GM19397 (cell line): ENCODE data around the gene REV3L.
"Not testable (repeated sequence)": the region's sequence is repeated elsewhere in the genome, so short reads cannot be mapped to it uniquely, and the experiment has no call there.

Experiments used
- ATAC-seq: cut with Tn5 transposase; IDR thresholded peaks from one replicate; pipeline ENCODE4 v1.9.1; 2021; ENCODE audit warnings: mild to moderate bottlenecking, moderate library complexity; ENCODE audit not compliant: unreplicated experiment

Gene REV3L

GRCh38 chr6:111499269-111499793 lies 16.3 kb upstream of the REV3L start:
- ATAC-seq, result no peak

GRCh38 chr6:111494951-111495635 lies 12.1 kb upstream of the REV3L start:
- ATAC-seq, result no peak

GRCh38 chr6:111492499-111492898 lies 9.5 kb upstream of the REV3L start:
- no peak for ATAC-seq

GRCh38 chr6:111490067-111490466 lies 7.0 kb upstream of the REV3L start:
- ATAC-seq, result no peak

- no peak for ATAC-seq
These were observed 4.6 kb upstream of the REV3L start for GRCh38 chr6:111487661-111488060.

GRCh38 chr6:111486921-111487320 lies 3.9 kb upstream of the REV3L start:
- no peak for ATAC-seq

- no peak for ATAC-seq
These were observed 3.5 kb upstream of the REV3L start for GRCh38 chr6:111486475-111486874.

- no peak for ATAC-seq
These were observed 2.3 kb upstream of the REV3L start for GRCh38 chr6:111485342-111485741.

GRCh38 chr6:111484633-111484930 lies 1.6 kb upstream of the REV3L start:
- ATAC-seq, result no peak

GRCh38 chr6:111483736-111484632 lies 966 bp upstream of the REV3L start:
- peak; percentile 64 for ATAC-seq

GRCh38 chr6:111482188-111482958 lies 645 bp downstream of the REV3L start:
- ATAC-seq, result peak; percentile 22

GRCh38 chr6:111481836-111482187 lies 1.2 kb downstream of the REV3L start:
- no peak for ATAC-seq

- no peak for ATAC-seq
These were observed 1.8 kb downstream of the REV3L start for GRCh38 chr6:111480988-111481822.

GRCh38 chr6:111478749-111479148 lies 4.3 kb downstream of the REV3L start:
- ATAC-seq, result no peak

GRCh38 chr6:111478064-111478476 lies 4.9 kb downstream of the REV3L start:
- ATAC-seq, result no peak

- ATAC-seq, result no peak
These were observed 5.5 kb downstream of the REV3L start for GRCh38 chr6:111477481-111477938.

GRCh38 chr6:111476061-111476460 lies 7.0 kb downstream of the REV3L start:
- not testable (repeated sequence) for ATAC-seq

GRCh38 chr6:111474771-111475170 lies 8.2 kb downstream of the REV3L start:
- no peak for ATAC-seq

GRCh38 chr6:111474106-111474505 lies 8.9 kb downstream of the REV3L start:
- ATAC-seq, result no peak

- ATAC-seq, result no peak
These were observed 10.0 kb downstream of the REV3L start for GRCh38 chr6:111472933-111473435.
